Heart left ventricle (tissue), 13 donors: Measurements from ENCODE around the gene CACYBP.

ENCODE experiments used
- POLR2A ChIP-seq, 2 donors: fragments of 450-650 bp; IDR thresholded peaks; one replicate each; pipeline ENCODE4 v1.6.1; 2017; ENCODE audit warnings: antibody characterized with exemption in 2 of 2, mild to moderate bottlenecking in 2 of 2, moderate library complexity in 2 of 2
- TF ChIP-seq, protein P1 (sequence below), 12 donors: fragments of 200-600 bp; sonication (generic) in 4 of 12; IDR thresholded peaks; one replicate each; pipeline versions ENCODE4 v1.5.0 to v1.8.0; 2018 to 2022; ENCODE audit warnings: antibody characterized with exemption in 12 of 12, mild to moderate bottlenecking in 5 of 12
- donor health status: ischemic (EF 13 %, LVEDD 7.1; RV severe dilation, severe dysfunction).
- donor health status: DM: no; HTN: yes; CAD: no.
- donor health status: DM: no; HTN: no; CAD: no.
- donor health status: ischemic (EF 25% LVEDD 6.9; RV normal size, moderate dysfunction).
- donor health status: ischemic (EF 25% LVEDD 5.7; RV mildly dilated, moderate dysfunction).
- donor health status: ischemic (EF 35%, LVEDD 5.7; RV mildly dilated, moderate dysfunction).
- donor health status: nonischemic (EF 11% LVEDD 7.7; RV severe dilation, severe dysfunction).
- donor health status: DM: yes; HTN: yes; CAD: no.
- donor health status: PGD.
- donor health status: ischemic (EF 29% LVEDD 5.4; RV normal size, mild dysfunction).
- donor health status: nonischemic (EF 23%, LVEDD 6.1; RV moderate dilation, normal function).

DNA sequence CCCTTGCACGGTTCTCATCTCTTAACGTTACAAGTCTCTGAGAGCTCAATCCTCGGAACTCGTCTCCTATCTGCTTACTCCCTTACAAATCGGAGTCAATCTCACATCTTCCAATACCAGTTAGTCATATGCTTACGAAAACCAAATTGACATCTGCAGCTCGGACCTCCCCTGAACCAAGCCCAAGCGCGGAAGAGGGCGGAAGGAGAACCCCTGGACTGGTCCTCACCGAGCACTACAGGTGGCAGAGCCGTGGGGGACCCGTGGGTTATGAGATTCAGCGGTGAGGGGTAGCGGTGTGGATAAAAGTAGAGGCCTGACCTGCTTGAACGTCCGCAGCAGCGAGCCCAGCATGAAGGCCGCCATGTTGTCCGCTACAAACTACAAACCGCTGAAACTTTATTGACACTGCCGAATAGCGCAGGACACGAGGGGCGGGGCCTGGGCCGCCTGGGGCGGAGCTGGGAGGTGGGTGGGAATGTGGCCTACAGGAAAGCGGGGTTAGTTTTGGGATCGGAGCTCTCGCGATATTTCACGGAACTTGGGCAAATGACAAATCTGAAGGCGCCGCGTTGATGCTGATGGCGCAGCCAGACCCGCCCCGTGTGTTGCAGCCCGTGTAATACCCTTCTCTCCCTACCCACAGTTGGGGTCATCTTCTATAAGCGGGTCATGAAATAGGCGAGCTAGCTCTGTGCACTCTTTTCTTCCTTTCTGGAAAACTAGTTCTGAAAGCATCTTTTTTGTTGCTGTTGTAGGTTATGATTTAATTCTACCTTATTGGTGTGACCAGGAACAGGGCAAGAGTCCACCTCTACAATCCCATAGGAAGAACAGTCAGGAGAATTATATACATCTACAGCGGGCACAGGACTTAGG, 23.5 kb downstream of the CACYBP start, which contains the start of gene MRPS14:
- TF ChIP-seq, protein P1, sequence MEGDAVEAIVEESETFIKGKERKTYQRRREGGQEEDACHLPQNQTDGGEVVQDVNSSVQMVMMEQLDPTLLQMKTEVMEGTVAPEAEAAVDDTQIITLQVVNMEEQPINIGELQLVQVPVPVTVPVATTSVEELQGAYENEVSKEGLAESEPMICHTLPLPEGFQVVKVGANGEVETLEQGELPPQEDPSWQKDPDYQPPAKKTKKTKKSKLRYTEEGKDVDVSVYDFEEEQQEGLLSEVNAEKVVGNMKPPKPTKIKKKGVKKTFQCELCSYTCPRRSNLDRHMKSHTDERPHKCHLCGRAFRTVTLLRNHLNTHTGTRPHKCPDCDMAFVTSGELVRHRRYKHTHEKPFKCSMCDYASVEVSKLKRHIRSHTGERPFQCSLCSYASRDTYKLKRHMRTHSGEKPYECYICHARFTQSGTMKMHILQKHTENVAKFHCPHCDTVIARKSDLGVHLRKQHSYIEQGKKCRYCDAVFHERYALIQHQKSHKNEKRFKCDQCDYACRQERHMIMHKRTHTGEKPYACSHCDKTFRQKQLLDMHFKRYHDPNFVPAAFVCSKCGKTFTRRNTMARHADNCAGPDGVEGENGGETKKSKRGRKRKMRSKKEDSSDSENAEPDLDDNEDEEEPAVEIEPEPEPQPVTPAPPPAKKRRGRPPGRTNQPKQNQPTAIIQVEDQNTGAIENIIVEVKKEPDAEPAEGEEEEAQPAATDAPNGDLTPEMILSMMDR (IDR thresholded peaks at IDR 0.05) = no peak
- TF ChIP-seq POLR2A (IDR thresholded peaks at IDR 0.05) = peak in 1 of 2 donors; percentile 70
